Pulmonary artery endothelial cell (primary cell): Measurements from ENCODE around the gene RAB43. TPM values are rescaled to one million over a fixed set of nuclear protein-coding genes. Genes with fewer than 3 reads are reported as not detected.

Experiments used
- DNase-seq: peaks from one replicate; pipeline ENCODE4 v3.0.0-alpha.2; 2011; ENCODE audit warnings: low read depth, low spot score
- total RNA-seq: library from RNA; depleted of rRNA; stranded (reverse); fragments of >200 nt; gene quantifications from 2 replicates; pipeline ENCODE4 v1.2.3, GENCODE V29; 2014

Gene RAB43
- total RNA-seq, 1 donor from 2014 or later, result 27.7 TPM

DNA sequence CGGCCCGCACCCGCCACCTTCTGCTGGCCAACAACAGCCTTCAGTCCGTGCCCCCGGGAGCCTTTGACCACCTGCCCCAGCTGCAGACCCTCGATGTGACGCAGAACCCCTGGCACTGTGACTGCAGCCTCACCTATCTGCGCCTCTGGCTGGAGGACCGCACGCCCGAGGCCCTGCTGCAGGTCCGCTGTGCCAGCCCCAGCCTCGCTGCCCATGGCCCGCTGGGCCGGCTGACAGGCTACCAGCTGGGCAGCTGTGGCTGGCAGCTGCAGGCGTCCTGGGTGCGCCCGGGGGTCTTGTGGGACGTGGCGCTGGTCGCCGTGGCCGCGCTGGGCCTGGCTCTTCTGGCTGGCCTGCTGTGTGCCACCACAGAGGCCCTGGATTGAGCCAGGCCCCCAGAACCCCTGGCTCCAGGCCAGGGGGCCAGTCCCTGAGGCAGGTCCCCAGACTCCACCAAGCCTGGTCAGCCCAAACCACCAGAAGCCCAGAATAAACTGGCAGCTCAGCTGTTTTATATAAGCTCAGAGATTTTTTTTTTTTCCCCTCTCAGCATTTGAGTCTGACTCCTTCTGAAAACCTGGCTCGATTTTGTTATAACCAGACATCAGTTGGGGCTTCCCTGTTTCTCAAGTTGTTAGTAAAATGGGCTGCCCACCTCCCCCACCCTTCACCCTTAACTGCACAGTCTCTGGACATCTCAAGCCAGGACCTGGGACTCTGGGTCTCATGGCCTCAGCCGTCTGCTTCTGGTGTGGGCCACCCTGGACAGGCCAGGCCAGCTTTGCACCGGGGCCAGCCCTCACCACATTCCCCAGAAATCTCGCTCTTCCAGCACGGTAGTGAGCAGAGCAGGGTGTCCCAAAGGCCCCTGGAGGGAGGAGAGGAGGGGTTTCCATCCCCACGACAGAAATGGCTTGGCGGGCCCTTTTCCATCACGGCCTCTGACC, 59.4 kb downstream of the RAB43 start:
- DNase-seq, result no peak

DNA sequence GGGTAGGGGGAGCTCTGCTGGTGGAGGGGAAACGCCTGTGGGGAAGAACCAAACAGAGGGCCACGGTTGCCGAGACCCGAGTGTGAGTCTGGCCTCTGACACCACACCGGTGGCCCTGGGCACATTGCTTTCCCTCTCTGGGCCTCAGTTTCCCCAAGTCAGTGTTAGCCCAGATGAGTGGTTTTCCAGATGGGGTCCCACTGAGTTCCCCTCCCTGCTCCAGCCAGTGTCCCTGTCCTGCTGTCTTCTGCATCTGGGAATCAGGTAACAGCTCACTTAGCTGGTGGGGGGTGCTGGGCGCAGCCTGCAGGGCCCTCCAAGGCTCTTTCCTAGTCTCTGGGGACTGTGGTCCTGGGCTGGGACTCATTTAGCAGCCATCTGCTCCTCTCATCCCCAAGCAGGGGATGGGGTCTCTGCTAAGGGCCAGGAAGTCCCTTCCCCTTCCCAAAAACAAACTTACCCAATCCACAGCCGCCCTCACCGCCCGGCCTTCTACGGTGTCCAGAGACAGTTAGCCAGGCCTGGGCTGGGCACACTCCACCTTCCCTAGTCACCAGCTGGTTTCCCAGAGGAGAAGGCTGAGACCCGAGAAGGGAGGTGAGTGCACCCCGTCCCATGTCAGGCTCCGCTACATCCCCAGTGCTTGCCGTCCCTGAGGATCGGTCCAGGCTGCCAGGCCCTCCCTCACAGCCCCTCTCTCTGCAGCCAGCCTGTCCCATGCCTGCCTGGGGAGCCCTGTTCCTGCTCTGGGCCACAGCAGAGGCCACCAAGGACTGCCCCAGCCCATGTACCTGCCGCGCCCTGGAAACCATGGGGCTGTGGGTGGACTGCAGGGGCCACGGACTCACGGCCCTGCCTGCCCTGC, 60.3 kb downstream of the RAB43 start:
- DNase-seq, result no peak

DNA sequence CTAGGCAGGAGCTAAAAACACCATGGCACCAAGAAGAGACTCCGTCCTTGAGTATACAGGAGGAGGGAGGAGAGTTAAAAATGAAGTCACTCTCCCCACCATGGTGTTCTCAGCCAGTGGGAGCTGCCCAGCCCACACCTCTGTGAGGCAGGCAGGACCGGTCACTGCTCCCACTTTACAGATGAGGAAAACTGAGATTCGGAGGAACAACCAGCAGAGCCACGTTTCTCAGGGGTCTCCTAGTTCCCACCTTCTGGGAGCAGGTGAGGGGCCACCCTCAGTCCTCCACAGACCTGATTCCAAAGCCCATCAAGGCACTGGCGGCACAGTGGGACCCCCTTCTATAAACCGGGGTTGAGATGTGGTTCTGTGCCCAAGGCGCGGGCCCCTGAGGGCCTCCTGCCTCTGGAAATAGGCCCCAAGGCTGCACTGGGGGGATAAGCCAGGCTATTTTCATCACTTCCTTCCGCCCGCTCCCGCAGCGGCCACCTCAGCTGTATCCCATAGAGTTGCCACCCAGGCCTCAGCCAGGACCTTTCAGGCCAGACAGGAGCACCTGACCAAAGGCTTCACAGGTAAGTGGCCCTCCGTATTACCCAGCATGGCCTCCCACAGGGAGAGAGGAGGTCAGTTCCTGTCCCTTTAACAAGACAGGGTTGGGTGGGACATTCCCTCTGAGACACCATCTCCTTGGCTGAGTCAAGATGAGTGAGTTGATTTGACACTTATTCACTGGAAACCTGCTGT, 61.2 kb downstream of the RAB43 start, which contains the start of gene GP9:
Gene GP9 (plus strand): TSS at position 504 of the 747 bp plus-strand sequence. CDS start 961 bp downstream, outside the sequence.
- no peak for DNase-seq

DNA sequence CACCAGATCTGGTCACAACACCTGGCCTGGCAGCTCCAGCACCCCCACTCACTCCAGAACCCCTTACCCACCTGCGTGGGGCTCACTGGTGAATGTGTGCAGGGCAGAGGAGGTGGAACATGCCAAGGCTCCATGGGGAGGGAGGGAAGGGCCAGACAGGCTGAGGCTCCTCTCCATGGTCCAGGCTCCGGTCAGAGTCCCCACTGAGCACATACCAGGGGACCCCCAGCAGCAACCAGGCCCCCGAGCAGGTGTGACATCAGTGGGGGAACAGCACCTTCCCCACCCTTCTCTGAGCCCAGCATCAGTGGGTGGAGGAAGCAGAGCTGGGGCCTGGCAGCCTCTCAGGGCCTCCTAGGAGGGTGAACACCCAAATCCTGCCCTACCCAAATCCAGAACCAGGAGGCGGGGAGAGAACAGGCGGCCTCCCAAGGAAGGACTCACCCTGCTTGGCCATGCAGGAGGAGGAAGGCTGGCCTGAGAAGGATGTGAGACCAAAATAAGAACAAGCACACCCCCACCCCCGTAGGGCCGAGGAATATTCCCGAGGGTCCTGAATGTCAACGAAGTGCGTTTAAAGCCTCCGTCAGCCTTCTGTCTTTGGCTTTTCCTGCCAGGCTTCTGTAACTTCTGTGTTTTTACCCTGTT, 62.2 kb downstream of the RAB43 start:
- no peak for DNase-seq

DNA sequence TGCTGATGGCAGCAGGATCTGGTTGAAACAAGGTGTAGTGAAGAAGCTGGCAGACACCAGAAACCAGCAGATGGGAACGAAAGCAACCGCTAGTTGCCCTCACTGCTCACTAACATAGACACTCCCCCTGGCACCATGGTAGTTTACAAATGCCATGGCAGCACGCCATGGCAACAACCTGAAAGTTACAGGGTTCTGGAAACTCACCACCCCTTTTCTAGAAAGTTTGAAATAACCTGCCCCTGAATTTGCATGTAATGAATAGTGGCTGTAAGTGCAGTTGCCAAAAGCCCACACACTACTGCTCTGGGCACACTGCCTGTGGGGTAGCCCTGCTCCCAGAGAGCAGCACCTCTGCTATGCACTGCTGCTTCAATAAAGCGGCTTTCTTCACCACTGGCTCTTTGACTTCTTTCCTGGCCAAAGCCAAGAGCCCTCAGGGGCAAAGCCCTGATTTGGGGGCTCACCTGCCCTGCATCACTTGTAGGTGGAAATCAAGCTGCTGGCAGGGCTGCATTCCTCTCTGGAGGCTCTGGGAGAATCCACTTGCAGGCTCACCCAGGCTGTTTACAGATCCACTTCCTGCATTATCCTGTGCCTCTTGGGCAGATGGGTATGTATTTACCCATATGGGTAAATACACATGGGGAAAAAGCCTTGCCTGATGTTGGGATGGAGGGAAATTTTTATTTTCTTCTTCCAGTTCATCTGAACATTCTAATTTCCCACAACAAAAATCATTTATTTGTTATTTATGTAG, 63.0 kb downstream of the RAB43 start:
- DNase-seq, result no peak

DNA sequence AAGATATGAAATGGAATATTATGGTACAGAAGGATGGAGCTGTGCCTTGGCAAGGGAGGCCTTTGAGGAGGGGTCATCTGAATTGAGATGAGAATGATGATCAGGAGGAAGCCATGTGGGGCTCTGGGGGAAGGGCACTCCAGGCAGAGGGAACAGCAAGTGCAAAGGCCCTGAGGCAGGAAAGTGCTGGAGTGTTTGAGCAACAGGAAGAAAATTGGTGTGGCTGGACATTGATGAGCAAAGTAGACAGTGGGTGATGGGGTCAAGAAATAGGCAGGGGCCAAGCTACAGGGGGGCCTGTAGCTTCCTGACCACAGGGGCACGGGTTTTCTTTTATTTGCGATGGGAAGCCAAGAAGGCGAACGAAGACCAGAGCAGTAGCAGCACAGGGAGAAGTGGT, 64.4 kb downstream of the RAB43 start:
- DNase-seq, result no peak

DNA sequence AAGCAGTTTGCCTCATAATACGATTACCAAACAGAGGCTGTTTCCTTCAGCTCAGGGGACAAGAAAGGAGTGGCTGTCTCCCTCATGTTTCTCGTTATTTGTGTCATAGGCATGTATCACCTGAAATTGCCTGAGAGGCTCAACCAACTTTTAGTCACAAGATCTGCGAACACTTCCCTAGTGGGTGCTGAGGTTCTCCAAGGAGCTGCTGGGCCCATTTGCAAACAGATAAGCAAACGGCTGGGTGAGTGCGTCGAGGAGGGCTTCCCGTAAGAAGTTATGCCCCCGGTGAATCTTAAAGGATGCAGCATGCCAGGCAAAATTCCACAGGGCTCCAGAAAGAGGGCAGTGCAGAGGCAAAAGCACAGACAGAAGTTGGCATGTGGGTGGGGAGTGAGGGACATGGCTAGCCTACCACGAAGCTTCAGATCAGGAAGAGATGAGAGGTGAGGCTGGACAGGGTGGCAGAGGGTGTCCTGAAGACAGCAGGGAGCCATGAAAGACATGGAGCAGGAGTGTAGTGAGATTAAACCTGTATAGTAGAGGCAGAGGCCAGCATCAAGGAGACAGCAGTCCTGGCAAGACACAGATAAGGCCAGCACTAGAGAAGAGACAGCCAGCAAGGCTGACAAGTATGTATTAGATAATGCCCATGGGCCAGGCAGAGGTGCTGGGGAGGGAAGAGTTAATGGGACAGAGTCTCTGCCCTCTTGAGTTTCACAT, 65.0 kb downstream of the RAB43 start:
- DNase-seq, result no peak

DNA sequence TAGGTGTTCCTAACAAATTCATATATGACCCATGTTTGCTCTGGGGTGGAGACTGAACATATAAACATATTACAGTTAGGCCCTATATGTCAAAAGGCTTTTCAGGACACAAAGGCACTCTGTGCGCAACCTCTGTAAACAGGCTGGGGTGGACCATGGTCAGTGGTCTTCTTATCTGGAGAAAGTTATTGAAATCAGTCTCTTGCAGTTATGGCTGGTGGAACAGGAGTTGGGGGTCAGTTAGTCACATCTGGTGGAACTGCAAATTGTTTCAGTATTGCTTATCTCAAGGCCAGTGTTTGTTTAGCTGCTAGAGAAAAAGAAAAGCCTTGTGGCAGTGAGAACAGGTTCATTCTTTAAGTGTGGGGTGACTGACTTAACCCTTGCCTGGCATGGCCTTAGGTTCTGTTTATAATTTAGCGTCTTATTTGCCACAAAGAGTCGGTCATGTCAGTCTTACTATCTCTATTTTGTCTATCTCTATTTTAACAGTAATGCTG, 66.9 kb downstream of the RAB43 start:
- DNase-seq, result no peak

DNA sequence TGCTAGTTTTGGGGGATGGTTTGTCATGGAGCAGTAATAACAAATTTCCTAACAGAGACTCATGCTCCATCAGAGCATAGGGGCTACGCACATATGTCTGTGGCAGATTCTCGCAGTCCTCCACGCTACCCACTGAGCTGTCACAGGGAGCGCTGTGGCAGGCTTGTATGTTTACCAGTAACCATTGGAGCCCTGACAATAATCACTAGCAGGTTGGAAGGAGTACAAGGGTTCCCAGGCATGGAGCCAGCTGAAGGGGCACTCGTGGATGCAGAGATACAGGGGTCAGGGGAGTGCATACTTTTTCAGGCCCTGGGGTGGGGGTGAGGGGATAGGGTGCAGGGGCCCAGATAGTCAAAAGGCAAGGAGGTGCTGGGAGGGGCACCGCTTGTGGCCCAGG, 68.9 kb downstream of the RAB43 start:
- DNase-seq, result no peak

DNA sequence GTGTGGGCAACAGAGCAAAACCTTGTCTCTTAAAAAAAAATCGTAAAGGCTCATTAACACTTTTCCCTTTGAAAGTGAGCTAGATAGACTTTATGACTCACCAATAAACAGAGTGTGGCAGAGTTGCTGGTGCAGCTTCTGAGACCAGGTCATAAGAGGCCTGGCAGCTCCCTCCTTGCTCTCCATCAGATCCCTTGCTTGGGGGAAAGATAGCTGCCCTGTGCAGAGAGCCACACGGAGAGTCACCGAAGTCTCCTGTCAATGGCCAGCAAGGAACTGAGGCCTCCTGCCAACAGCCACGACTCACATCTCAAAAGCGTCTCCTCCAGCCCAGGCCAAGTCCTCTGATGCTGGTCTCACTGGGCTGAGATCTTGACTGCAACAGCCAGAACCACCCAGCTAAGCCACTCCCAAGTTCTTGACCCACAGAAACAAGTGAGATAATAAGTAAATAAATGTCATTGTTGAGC, 69.7 kb downstream of the RAB43 start:
- DNase-seq, result no peak

DNA sequence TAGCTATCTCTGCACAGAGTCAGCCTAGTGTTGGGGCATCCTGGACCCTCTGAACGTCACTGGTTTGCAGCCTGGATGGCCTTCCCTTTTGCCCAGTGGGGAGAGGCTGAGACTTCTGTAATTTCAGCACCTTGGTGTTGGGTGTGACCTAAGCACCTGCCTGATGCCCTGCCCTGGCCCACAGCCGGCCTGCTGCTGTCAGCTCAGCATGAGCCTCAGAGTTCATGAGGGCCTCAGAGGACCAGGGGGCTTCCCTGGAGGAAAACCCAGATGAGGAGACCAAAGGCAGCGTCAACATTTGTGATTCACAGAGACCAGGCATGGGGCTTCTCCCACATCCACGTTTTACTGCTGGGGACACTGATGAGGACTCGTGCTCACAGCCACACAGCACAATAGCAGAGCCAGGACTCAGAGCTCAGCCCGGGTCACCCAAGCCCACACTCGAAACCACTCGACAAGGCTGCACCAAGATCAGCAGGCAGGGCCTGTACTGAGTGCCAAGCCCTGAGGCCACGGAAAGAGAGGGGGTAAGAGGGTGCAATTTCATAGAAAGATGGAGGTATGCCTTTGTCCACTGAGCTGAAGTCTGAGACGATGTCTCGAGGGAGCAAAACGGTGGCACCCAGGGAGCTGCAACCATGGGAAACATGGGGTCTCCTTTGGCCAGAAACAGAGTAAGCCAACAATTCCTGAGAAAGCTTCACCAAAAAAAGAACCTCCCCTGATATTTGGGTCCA, 70.9 kb downstream of the RAB43 start:
- DNase-seq, result no peak

DNA sequence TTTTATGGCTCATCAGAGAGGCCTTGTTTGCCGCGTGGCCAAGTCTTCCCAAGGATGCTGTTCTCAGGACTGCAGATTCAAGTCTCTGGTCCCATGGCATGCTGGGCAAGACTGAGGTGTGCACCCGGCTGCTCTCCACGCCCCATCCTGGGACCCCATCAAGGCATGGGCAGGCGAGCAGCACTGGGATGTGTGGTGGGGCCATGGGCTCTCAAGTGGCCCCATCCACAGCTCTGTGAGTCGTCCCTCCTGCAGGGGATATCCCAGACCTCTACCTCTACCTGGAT, 74.1 kb downstream of the RAB43 start:
- no peak for DNase-seq

DNA sequence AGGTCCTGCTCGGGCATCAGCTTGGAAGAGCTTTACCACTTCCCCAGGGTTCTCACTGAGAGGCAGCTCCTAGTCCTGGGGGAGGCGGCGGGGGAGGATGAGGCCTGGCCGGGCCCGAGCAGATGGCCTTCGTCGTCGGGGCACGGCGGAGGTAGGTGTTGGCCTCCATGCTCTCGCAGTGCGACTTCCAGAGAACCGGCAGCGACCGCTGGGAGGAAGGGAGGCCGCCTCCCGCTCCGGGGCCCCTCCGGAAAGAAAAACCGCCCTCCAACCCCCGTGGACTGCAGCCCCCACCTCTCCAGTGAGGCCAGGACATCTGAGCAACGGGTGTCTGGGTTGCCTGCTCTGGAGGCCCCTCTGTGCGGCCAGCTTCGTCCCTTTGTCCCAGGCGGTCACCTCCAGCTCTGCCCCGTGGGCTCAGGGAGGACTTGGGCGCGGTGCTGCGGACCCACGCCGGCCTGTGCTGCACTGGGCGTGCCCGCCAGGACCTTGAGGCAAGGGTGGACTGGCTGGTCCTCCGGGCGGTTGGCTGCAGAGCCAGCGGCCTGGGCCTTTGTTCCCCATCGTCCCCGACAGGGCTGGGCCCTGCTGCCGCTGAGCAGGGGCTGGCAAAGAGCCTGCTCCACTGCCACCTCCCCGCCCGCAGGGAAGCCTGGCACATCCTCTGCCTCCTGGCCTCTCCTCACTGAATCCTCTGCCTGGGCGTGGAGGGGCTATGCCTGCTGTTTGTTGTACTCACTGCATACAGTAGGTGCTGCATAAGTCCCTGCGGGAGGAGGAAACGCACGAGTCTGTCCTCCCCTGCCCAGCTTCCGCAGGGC, 74.7 kb downstream of the RAB43 start:
- DNase-seq, result no peak

DNA sequence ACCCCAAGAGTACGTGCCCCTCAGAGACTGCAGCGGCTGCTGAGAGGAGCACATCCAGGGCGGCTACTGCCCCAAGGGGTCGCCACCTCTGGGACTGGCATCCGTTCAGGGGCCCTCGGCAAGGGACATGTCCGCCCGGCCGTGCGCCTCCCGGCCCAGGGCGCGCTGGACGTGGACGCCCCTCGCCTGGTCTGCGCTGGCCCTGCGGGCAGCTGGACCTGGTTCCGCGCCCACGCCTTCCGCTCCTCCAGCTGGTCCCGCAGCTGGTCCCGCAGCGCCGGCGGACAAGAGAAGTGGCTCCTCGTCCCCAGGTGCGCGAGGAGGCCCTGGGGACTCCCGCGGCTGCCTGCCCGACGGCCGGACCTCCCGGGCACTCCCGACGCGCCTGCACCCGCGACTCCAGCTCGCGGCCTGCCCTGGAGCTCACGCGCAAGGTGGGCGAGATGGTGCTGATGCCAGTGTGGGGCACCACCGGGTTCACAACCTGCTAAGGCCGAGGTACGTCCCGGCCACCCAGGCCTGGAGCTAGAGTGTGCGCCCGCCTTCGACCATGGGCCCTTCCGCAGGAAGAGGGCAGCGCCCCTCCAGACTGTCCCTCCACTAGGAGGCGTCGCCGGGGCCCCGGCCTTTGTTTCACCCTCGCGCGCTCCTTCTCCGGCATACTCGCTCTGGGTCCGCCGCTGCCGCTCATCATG, 75.4 kb downstream of the RAB43 start:
- no peak for DNase-seq

DNA sequence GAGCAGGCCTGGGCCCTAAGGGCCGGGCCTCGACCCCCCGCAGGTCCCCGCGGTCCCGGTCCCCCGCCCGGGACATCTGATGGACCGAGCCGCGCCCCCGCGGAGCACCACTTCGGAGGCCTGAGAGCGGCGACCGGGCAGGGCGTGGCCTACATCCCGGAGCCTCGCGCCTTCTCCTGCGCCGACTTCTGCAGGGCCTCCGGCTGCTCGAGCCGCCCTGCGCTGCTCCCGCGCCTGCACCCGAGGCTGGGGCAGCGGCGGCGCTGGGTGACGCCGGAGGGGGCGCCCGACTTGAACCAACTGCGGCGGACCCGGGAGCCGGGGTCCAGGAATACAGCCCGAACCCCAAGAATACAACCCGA, 75.9 kb downstream of the RAB43 start:
- DNase-seq, result no peak

DNA sequence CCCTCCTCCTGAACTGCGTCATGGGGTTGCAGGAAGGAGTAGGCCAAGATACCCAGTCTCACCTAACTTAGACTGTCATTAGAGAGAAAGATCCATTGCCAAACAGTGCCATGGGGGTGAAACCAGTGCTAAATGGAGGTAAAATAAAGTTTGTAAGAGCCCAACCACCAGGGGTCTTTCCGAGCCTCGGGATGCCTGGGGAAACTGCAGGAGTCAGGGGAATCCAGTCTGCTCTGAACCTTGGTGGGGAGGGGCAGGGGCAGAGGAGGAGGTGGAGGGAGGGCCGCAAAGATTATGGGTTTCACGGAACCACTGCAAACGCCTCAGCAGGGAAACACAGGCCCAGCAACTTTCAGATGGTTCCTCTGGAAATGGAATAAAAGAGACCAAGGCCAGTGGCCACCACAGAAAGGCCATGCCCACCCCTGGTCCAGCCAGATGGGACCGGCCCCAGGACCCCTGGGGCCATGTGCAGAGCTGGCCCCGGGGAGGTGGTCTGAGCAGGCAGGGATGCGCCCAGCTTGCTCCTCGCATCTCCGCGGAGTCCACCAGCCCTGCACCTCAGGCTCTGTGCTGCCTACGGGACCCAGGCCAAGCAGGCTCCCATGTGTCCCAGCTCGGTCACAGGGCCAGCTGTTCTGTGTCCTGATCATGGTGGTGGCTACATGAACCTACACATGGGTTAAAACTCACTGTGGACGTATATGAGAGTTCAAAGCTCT, 80.9 kb downstream of the RAB43 start:
- DNase-seq, result no peak

DNA sequence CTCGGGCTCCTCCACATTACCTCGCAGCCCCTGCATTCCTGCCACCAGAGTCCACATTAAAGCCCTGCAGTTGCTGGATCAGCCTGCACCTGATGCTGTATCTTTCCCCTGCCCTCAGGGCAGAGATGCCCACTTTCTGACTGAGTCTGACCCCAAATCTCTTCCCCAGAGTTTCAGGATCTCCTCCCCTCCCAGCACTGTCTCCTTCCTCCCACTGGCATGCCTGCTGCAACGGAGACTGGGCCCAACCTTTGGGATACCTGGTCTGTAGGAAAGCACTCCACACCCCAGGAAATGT, 81.6 kb downstream of the RAB43 start:
- DNase-seq, result no peak
